Hair follicle dermal papilla cell (primary cell): ENCODE measurements around the gene SGTB. TPM values are rescaled to one million over a fixed set of nuclear protein-coding genes. Genes with fewer than 3 reads are reported as not detected.

Experiments used
- total RNA-seq: library from RNA; depleted of rRNA; stranded (reverse); fragments of >200 nt; gene quantifications from 2 replicates; pipeline ENCODE4 v1.2.3, GENCODE V29; 2012

The SGTB gene
- total RNA-seq: 29.3 and 30.2 TPM in 2 replicates

GRCh38 chr5:65721720-65722574 is at the start of gene SGTB, which contains the start of gene NLN:
TSS of gene SGTB (minus strand) at chr5:65722109. CDS start at chr5:65720807, 1,302 bp downstream.
TSS of gene NLN (plus strand) at chr5:65722205. CDS start at chr5:65722374, 169 bp downstream.

GRCh38 chr5:65624571-65625555 is 97.0 kb downstream of the SGTB start, which contains the start of the genes SHLD3 and TRAPPC13:
TSS of gene SHLD3 (plus strand) at chr5:65625027. CDS start at chr5:65629588, 4,561 bp downstream.
TSS of gene TRAPPC13 (plus strand) at chr5:65625027. CDS start at chr5:65625061, 34 bp downstream.

GRCh38 chr5:65624025-65624570 is 97.8 kb downstream of the SGTB start, which contains the start of gene TRIM23:
TSS of gene TRIM23 (minus strand) at chr5:65624333. CDS start at chr5:65624274, 59 bp downstream.

Other genes with a start within 250 kb of the SGTB start
- gene ADAMTS6, start 240.2 kb downstream of the SGTB start, total RNA-seq: 109 and 117 TPM in 2 replicates
- 2.9 and 7.0 TPM in 2 replicates for gene CENPK, start 158.9 kb downstream of the SGTB start, total RNA-seq
- gene PPWD1, start 158.8 kb downstream of the SGTB start, total RNA-seq: 26.1 and 30.5 TPM in 2 replicates
- gene TRIM23, start 97.8 kb downstream of the SGTB start, total RNA-seq: 18.8 and 23.5 TPM in 2 replicates
- 2.6 and 3.4 TPM in 2 replicates for gene SHLD3, start 97.1 kb downstream of the SGTB start, total RNA-seq
- gene TRAPPC13, start 97.1 kb downstream of the SGTB start, total RNA-seq: 22.1 and 26.0 TPM in 2 replicates
- 28.2 and 36.8 TPM in 2 replicates for gene NLN, start 96 bp upstream of the SGTB start, total RNA-seq
- gene ERBIN, start 204.5 kb upstream of the SGTB start, total RNA-seq: 193 and 228 TPM in 2 replicates